Measurements from ENCODE around the gene LEF1.

The LEF1 gene

GRCh38 chr4:108010167-108010566 is 158.6 kb downstream of the LEF1 start:
- ATAC-seq, result peak; percentile 91
- peak; percentile 88 for TF ChIP-seq ZFP3 (CRISPR knock-in tag; IDR thresholded peaks at IDR 0.05)
- TF ChIP-seq ZC3H10 (CRISPR knock-in tag; IDR thresholded peaks at IDR 0.05), result no peak

GRCh38 chr4:108008721-108009120 is 160.0 kb downstream of the LEF1 start:
- no peak for ATAC-seq
- no peak for TF ChIP-seq OSR1 (CRISPR knock-in tag; IDR thresholded peaks at IDR 0.05)
- TF ChIP-seq TCF4 (CRISPR knock-in tag; IDR thresholded peaks at IDR 0.05; ENCODE audit: borderline replicate concordance), result no peak
- TF ChIP-seq ZNF70 (CRISPR knock-in tag; IDR thresholded peaks at IDR 0.05), result no peak
- TF ChIP-seq POU6F1 (CRISPR knock-in tag; IDR thresholded peaks at IDR 0.05; ENCODE audit: borderline replicate concordance, low read depth), result no peak
- no peak for TF ChIP-seq RARB (CRISPR knock-in tag; IDR thresholded peaks at IDR 0.05)
- no peak for TF ChIP-seq ZNF8 (CRISPR knock-in tag; IDR thresholded peaks at IDR 0.05)
- TF ChIP-seq PPARA (CRISPR knock-in tag; IDR thresholded peaks at IDR 0.05; ENCODE audit: borderline replicate concordance), result no peak
- TF ChIP-seq PATZ1 (CRISPR knock-in tag; IDR thresholded peaks at IDR 0.05; ENCODE audit: borderline replicate concordance), result no peak
- no peak for TF ChIP-seq TOX (CRISPR knock-in tag; IDR thresholded peaks at IDR 0.05; ENCODE audit: borderline replicate concordance)
- no peak for TF ChIP-seq ESRRG (CRISPR knock-in tag; IDR thresholded peaks at IDR 0.05)
- TF ChIP-seq ZFP30 (CRISPR knock-in tag; IDR thresholded peaks at IDR 0.05), result no peak
- no peak for TF ChIP-seq SNAI2 (CRISPR knock-in tag; IDR thresholded peaks at IDR 0.05)
- TF ChIP-seq TSHZ2 (CRISPR knock-in tag; IDR thresholded peaks at IDR 0.05), result no peak
- TF ChIP-seq ARNTL (CRISPR knock-in tag; IDR thresholded peaks at IDR 0.05; ENCODE audit: borderline replicate concordance, low read depth), result no peak
- TF ChIP-seq CREB5 (CRISPR knock-in tag; IDR thresholded peaks at IDR 0.05; ENCODE audit: low read depth), result no peak
- TF ChIP-seq CSDC2 (CRISPR knock-in tag; IDR thresholded peaks at IDR 0.05), result no peak
- TF ChIP-seq ISL1 (CRISPR knock-in tag; IDR thresholded peaks at IDR 0.05), result no peak
- TF ChIP-seq ZNF565 (CRISPR knock-in tag; conservative IDR thresholded peaks at IDR 0.05; ENCODE audit: low read depth), result no peak

GRCh38 chr4:108007984-108008383 is 160.7 kb downstream of the LEF1 start:
- TF ChIP-seq ZNF70 (CRISPR knock-in tag; IDR thresholded peaks at IDR 0.05) (no peak), SNAI2 (CRISPR knock-in tag; IDR thresholded peaks at IDR 0.05) (no peak), ARNTL (CRISPR knock-in tag; IDR thresholded peaks at IDR 0.05; ENCODE audit: borderline replicate concordance, low read depth) (no peak)
- no peak for ATAC-seq

- no peak for TF ChIP-seq TSHZ2 (CRISPR knock-in tag; IDR thresholded peaks at IDR 0.05)
- no peak for ATAC-seq
Observed at GRCh38 chr4:108006361-108006760, 162.4 kb downstream of the LEF1 start.

Data from SK-N-SH treated with all-trans-retinoic acid at 6 μM for 48 hours (cell line).